Measurements from ENCODE around the gene TNFSF15. TPM values are rescaled to one million over a fixed set of nuclear protein-coding genes. Genes with fewer than 3 reads are reported as not detected.
A peak's percentile ranks its signal among the peaks of the same experiment; 100 is the strongest.

The TNFSF15 gene
- total and polyA plus RNA-seq, 2 experiments from 2014 or later, result 0.06 to 0.07 TPM

- DNase-seq (ENCODE audit: low spot score) (peak; percentile 24), ATAC-seq (peak; percentile 16)
- no peaks in the 10 kb centered on the region for H3K9me3 Mint-ChIP-seq
- H3K27ac Mint-ChIP-seq, result no peak overlapping the region
- Histone ChIP-seq H4K20me1 (replicated peaks; ENCODE audit: insufficient read depth) (no peaks in the 10 kb centered on the region), H3K27me3 (ENCODE audit: insufficient read depth) (no peaks in the 10 kb centered on the region), H3K4me1 (ENCODE audit: insufficient read depth) (peaks cover 26% of the 10 kb centered on the region), H3K4me2 (no peak overlapping the region), H3K36me3 (ENCODE audit: insufficient read depth) (no peaks in the 10 kb centered on the region), H3K9me2 (ENCODE audit: insufficient read depth) (peaks cover 8% of the 10 kb centered on the region; the same call in 1 of the 2 replicates), H2AFZ (peak overlapping the region; percentile 88), H3K27ac (ENCODE audit: low read depth) (no peak overlapping the region), H3K4me3 (no peak overlapping the region), H3F3A (replicated peaks; ENCODE audit: low read depth) (no peaks in the 10 kb centered on the region), H3K79me2 (replicated peaks; ENCODE audit: insufficient read depth) (no peaks in the 10 kb centered on the region)
- H3K27me3 Mint-ChIP-seq (ENCODE audit: insufficient read depth, low read depth, poor library complexity), result peaks cover 6% of the 10 kb centered on the region
- peaks cover 35% of the 10 kb centered on the region for H3K4me1 Mint-ChIP-seq
- TF ChIP-seq ZNF462 (CRISPR knock-in tag; IDR thresholded peaks at IDR 0.05), result no peak
- no peak for TF ChIP-seq ZNF331 (CRISPR knock-in tag; IDR thresholded peaks at IDR 0.05; ENCODE audit: low read depth)
- TF ChIP-seq POLR2AphosphoS5 (IDR thresholded peaks at IDR 0.05; ENCODE audit: low read depth), result no peak
- no peak for TF ChIP-seq EZH2phosphoT487 (IDR thresholded peaks at IDR 0.05; ENCODE audit: unreplicated experiment)
- TF ChIP-seq JUNB (IDR thresholded peaks at IDR 0.05; ENCODE audit: unreplicated experiment), result no peak
- no peak for TF ChIP-seq REST (IDR thresholded peaks at IDR 0.05; ENCODE audit: unreplicated experiment)
- TF ChIP-seq EZH2 (IDR thresholded peaks at IDR 0.05; ENCODE audit: low read depth, unreplicated experiment), result no peak
- TF ChIP-seq STAT1 (IDR thresholded peaks at IDR 0.05; ENCODE audit: unreplicated experiment), result no peak
- H3K36me3 Mint-ChIP-seq (ENCODE audit: low read depth), result no peaks in the 10 kb centered on the region
- H3K4me3 Mint-ChIP-seq, result no peak overlapping the region
Observed at GRCh38 chr9:114803479-114804265, 2.2 kb downstream of the TNFSF15 start.

Measured in GM23338 (cell line).